Choroid plexus epithelial cell (primary cell): ENCODE results near the gene DYNC1I1.

Experiments
- DNase-seq: peaks from one replicate; pipeline ENCODE4 v3.0.0-alpha.2; 2010; ENCODE audit warnings: low read depth
- H3K4me3 ChIP-seq: 2 replicates; pipeline ENCODE4 v1.5.1; 2011; ENCODE audit warnings: low read depth, mild to moderate bottlenecking, control low read depth, low read length, moderate library complexity
- TF ChIP-seq, protein P1 (sequence below): conservative IDR thresholded peaks from 2 replicates; pipeline ENCODE4 v1.5.1; 2011; ENCODE audit warnings: low read depth, mild to moderate bottlenecking, control low read depth, inconsistent platforms, low read length, moderate library complexity

Gene DYNC1I1

DNA sequence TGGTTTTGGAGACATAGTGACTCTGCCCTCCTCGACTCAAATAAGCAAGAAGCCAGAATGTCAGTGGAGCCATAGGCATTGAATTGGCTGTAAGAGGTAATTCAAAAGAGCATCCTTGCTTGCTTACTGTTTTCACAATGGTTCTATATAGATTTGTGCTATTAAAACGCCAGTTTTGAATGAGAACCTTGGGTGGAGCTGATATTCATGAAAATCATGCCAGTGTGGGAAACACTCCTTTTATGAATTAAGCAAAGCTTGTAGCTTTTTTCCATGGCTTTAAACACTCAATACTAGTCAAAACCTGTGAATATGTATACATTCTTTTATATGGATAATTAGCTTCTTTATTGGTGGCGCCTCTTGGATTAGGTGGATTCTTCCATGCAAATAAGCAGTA, 297.0 kb downstream of the DYNC1I1 start:
- TF ChIP-seq, protein P1, sequence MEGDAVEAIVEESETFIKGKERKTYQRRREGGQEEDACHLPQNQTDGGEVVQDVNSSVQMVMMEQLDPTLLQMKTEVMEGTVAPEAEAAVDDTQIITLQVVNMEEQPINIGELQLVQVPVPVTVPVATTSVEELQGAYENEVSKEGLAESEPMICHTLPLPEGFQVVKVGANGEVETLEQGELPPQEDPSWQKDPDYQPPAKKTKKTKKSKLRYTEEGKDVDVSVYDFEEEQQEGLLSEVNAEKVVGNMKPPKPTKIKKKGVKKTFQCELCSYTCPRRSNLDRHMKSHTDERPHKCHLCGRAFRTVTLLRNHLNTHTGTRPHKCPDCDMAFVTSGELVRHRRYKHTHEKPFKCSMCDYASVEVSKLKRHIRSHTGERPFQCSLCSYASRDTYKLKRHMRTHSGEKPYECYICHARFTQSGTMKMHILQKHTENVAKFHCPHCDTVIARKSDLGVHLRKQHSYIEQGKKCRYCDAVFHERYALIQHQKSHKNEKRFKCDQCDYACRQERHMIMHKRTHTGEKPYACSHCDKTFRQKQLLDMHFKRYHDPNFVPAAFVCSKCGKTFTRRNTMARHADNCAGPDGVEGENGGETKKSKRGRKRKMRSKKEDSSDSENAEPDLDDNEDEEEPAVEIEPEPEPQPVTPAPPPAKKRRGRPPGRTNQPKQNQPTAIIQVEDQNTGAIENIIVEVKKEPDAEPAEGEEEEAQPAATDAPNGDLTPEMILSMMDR, result no peak
- DNase-seq, result no peak
- H3K4me3 ChIP-seq, result no peak overlapping the region

DNA sequence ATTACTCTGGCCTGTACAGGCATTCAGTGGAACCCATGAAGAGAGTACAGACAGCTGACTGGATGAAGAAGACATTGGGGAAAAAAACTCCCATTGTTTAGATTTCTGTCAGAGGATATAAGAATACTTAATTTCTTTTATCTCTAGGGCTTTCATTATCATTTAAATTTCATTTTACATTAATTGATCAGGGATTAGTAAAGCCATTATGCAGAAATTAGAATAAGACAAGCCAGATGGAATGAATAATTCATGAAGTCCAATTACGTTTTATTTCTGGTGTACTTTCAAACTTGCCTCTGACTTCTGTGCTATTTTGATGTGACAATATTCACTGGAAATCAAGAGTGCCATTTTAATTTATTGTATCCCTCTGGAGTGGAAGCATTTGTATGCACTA, 302.5 kb downstream of the DYNC1I1 start:
- TF ChIP-seq, protein P1, result no peak
- no peak overlapping the region for H3K4me3 ChIP-seq
- no peak for DNase-seq

DNA sequence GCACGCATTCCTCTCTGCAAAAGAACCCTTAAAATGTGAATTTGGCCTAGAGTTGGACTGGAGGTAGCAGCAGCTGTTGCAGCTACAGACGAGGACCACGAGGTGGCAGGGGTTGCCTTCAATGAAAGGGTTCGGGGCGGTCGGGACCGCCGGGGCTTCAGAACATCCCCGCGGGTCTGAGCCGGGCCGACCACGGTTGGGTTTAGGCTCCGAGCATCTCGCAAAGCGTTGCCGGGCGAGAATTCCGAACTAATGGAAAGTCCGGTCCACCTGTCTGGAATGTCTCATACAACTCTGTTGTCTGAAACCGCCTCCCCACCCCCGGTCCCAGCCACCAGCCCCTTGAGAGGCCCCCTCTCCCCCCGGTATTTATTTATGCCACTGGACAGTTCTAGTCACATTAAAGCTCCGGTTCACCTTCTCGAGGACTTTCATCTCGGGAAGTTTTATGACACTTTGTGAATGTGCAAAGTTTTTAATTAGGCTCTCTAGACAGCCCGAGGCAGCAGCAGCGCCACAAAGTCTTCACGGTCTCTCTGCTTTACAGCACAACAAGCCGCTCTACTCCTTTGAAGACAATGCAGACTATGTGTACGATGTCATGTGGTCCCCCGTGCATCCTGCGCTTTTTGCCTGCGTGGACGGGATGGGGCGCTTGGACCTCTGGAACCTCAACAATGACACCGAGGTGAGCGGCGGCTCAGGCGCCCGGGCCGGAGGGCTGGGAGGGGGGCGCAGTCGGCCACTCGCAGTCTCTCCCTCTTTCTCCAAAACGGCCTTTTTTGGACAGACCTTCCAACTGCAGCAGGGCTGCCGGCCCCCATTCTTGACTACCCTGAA, 303.4 kb downstream of the DYNC1I1 start:
- peak; percentile 73 for DNase-seq
- peak overlapping the region; percentile 55 for H3K4me3 ChIP-seq
- TF ChIP-seq, protein P1, result peak; percentile 95

DNA sequence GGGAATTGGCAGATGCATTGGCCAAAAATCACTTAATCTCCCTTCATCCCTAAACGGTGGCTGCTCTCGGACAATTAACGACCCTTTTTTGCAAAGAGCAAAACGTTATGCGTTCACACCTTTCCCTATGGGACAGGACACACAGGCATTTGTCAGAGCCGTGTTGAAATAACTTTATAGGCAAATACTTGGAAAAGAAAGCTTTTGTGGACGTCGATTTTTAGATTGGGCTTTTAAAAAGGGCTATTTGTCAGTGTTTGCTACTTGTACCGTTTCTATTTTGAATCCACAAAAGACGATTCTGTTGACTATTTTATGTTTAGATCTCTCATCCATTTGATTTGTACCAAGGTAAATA, 304.0 kb downstream of the DYNC1I1 start:
- DNase-seq, result no peak
- TF ChIP-seq, protein P1, result no peak
- peak overlapping the region; percentile 55 for H3K4me3 ChIP-seq

DNA sequence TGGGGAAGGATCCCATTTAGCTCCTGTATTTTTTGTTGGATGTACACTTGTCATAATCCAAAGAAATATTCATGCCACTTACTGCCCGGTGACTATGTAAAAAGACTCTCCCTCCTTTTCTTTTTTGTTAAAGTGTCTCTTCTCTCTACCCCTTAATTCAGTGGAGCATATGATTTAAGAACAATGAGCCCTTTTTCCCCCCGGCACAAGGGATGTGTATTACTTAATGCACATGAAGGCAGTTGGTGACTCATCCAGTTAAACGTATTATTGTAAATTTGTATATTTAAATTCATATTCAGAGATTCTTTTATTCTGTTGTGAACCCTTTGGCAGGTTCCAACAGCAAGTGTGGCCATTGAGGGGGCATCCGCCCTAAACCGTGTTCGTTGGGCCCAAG, 307.7 kb downstream of the DYNC1I1 start:
- H3K4me3 ChIP-seq, result no peak overlapping the region
- DNase-seq, result no peak
- TF ChIP-seq, protein P1, result no peak

DNA sequence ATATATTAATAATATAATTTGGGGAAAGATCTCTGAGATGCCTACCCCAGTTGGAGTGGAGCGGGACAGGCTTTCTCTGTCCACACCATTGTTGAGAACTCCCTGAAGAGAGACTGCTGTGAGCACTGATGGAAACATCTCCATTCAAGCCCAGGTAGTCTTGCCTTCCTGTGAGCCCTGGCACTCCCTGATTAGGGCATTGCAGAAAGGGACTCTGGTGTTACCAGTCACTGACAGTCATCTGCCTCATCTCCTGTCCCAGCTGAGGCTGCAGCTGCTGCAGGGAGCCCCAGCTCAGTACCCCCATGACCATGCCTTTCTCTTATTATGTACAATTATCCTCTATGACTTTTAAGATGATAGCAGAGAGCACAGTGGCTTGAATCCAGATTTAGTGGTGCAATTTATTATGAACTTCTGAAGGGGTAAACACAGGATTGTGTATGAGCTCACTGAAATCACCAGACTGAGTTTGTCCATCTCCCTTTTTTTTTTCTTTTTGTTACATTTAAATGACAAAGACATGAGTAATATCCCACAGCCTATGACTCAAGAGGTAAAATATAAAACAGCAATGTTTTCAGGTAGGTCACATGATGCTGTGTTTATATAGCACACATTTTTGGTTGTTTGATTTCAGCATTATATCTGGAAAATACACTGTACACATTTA, 312.7 kb downstream of the DYNC1I1 start:
- TF ChIP-seq, protein P1, result no peak
- peak; percentile 59 for DNase-seq
- H3K4me3 ChIP-seq, result no peak overlapping the region

DNA sequence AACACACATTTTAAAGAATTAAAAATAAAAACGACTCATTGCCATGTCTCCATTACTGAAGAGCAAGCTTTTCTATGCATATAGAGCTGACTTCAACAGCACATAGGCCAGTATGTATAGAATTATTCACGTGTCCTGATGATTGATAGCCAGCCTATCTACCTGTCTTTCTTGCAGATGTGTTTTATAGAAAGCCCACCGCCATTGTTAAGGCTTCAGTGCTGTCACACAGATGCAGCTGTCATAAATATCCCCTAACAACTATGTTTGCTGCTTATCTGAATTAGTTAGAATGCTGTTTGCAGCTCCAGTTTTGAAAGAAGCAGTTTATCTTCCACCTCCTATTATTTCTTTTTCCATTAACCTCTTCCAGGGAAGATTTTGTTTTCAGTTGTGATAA, 313.6 kb downstream of the DYNC1I1 start:
- TF ChIP-seq, protein P1, result no peak
- no peak overlapping the region for H3K4me3 ChIP-seq
- no peak for DNase-seq
